Smooth muscle cell of the brain vasculature (primary cell): ENCODE results near the gene BPIFB6.
"Not testable (repeated sequence)": the region's sequence is repeated elsewhere in the genome, so short reads cannot be mapped to it uniquely, and the experiment has no call there.

Experiments
- DNase-seq: peaks from one replicate; pipeline ENCODE4 v3.0.0-alpha.2; 2012; ENCODE audit warnings: low read depth, low spot score

BPIFB6 gene

DNA sequence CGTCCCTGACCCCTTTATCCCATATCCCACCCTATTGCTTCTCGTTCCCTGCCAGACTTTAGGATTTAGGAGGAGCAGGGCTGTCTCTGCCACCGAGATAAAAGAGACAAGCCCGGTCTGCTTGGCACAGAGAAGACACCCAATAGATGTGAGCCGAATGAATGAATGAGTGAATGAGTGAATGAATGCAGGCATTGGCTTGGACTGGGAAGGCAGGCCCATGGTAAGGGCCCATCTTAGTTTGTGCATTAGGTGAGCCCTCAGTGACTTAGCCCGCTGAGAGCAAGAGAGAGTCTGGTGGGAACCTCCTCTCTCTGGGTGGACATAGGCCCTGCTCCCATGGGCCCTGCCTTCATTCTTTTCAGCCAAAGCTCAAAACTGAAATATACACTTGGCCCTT is 879 bp upstream of the BPIFB6 start:
- no peak for DNase-seq

DNA sequence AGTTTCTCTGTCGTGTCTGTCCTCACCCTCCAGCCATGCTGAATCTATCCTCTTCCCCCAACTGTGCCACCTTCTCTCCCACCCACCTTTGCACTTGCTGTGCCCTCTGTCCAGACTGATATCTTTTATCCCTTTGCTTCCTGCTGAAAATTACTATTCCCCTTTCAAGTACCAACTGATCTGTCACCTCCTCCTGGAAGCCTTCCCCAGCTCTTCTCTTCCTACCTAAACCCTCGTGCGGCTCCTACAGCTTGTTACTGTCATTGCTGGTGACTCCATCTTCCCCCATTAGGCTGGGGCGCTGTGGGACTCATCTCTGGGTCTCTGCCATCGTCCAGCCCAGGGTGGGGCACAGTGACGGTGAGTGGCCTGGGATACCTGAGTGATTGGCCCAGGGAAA is 1.1 kb downstream of the BPIFB6 start:
- no peak for DNase-seq

DNA sequence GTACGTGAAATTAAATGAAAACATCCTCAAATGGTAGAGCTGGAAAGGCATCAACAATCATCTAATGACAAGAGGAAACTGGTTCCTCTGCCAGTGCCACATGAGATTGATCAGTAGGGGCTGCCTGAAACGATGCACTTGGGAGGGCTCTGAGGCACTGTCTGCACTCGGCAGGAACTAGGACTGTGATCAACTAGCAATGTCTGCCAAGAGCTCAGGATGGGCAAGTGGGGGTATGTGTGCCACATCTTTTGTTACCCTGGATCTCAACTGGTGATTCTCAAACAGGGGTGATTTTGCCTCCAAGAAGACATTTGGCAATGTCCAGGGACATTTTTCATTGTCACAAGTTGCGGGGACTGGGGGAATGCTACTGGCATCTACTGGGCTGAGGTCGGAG is 1.9 kb downstream of the BPIFB6 start:
- no peak for DNase-seq

DNA sequence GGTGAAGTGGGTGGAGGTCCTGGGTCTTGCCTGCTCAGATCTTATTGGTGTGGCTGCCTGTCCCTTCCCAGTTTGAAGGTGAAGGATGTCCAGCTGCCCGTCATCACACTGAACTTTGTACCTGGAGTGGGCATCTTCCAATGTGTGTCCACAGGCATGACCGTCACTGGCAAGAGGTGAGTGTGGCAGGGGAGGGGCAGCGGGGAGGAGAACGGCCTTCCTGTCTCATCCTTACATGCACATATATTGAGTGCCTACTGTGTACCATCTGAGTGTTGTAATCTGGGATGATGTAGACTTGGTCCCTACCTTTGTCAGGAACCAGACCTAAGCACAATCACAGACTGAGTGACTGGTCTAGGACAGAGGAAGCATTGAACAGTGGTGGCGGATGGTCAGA is 2.7 kb downstream of the BPIFB6 start:
- no peak for DNase-seq

DNA sequence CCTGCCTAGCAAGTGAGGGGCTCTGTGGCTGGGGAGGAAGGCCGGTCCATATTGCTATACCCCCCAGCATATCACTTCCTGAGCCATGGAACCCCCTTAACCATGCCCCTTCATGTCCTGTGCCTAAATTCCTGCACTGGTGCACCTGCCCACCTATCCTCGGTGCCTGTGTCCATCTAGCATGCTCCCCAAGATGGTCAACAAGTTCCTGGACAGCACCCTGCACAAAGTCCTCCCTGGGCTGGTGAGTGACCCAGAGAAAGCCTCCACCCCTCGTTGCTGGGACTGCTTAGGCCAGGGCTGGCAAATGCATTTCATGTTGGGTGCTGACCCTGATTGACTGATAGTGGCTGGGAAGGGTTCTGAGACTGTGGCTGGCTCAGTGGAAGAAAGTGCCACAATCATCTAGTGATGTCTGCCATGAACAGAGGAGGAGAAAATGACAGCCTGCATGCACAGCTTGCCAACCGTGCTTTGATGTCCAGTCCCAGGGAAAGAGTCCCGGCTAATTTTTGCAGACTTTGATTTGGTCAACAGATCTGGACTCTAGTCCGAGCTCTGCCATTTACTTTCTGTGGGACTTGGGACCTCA is 3.5 kb downstream of the BPIFB6 start:
- DNase-seq = no peak

DNA sequence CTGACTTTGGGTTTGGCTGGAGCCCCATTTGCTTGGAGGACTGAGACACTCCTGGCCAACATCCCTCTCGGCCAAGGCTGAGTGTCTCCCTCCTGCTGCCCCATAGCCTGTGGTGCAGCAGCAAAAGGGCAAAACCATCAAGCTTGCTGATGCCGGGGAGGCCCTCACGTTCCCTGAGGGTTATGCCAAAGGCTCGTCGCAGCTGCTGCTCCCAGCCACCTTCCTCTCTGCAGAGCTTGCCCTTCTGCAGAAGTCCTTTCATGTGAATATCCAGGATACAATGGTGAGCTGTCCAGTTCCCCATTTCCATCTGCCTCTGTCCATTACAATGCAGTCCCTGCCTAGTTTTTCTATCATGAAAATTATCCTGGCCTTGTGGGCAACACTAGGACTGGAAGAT is 6.0 kb downstream of the BPIFB6 start:
- no peak for DNase-seq

DNA sequence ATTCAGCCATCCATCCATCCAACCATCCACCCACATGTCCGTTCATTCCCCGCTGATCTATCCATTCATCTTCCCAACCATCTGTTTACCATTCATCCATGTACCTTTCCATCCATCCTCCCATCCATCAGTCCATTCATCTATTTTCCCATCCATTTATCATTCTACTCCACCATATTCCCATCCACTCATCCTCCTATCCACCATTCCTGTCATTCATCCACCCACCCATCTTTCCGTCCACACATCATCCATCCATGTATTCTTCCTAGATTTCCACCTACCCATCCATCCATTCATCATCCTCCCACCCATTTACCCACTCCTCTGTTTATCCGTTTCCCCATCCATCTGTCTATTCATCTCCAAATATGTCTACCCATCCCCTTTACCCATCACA is 6.8 kb downstream of the BPIFB6 start:
- DNase-seq = no peak

DNA sequence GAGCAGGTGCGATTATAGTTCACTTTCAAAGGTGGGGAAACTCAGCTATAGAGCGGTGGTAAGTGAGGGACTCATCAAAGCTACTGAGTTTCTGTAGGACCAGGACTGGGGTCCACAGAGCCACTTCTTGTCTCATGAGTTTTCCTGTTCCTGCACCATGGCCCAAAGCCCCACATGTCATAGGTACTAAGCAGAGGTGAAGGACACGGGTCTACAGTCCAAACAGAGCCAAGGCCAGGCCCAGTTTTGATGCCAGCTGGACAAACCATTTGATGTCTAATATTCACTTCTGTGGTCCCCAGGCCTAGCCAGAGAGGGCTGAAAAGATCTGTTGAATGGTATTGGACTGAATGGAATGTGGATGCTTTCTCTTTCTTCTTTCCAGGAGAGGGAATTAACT is 11.0 kb downstream of the BPIFB6 start:
- no peak for DNase-seq

DNA sequence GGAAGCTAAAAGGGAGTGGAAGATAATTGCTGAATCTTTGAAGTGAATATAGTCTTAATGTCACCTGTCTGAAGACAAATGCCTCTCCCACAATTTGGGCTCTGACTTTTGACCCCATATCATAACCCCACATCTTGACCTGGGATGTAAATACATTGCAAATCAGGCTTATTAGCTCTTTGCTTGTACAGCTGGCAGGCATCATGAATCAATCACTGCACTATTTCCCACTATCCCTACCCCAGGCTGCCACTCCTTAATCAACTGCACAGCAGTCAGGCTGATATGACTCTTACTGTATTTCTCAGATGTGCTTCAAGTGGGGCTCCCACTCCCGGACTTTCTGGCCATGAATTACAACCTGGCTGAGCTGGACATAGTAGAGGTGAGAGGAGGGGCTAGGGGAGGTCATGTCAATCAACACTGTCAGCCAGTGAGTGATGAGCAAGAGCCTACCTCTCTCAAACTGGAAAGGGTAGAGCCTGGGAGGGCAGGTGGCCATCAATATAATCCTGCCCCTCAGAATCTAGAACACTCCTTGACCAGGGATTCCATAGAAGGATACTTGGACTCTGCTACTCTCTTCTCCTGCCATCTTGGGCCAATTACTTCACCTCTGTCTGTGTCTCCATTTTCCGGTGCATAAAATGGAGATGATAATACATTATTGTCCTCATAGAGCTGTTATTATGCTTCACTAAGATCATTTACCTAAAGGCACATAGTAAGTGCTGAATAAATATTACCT is 11.7 kb downstream of the BPIFB6 start:
- no peak for DNase-seq

DNA sequence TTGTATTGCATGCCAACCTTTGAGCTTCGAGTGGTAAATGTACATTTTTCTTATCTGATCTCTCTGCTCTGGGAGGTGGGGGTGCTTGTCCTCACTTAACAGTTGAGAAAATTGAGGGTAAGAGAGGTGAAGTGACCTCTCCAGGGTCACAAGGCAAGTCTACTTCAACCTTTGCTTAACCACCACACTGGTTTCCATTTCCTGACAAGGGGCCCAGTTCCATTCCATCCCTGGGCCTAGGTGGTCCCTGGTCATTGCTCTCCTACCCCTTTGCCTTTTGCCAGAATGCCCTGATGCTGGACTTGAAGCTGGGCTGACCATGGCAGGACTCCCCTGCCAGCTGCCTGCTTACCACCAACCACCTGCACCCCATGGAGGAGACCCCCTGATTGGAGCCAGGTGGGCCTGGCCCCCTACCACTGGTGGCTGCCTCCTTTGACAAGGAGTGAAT is 12.3 kb downstream of the BPIFB6 start:
- DNase-seq = no peak

DNA sequence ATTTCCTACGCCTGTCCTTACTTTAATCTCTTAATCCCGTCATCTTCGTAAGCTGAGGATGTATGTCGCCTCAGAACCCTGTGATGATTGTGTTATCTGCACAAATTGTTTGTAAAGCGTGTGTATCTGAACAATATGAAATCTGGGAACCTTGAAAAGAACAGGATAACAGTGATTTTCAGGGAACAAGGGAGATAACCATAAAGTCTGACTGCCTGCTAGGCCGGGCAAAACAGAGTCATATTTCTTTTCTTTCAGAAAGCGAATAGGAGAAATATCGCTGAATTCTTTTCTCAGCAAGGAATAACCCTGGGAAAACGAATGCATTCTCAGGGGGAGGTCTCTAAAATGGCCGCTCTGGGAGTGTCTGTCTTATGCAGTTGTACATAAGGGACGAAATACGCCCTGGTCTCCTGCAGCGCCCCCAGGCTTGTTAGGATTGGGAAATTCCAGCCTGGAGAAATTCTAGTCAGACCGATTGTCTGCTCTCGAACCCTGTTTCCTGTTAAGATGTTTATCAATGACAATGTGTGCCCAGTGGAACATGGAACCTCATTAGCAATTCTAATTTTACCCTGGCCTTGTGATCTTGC is 13.8 kb downstream of the BPIFB6 start:
- not testable (repeated sequence) for DNase-seq

DNA sequence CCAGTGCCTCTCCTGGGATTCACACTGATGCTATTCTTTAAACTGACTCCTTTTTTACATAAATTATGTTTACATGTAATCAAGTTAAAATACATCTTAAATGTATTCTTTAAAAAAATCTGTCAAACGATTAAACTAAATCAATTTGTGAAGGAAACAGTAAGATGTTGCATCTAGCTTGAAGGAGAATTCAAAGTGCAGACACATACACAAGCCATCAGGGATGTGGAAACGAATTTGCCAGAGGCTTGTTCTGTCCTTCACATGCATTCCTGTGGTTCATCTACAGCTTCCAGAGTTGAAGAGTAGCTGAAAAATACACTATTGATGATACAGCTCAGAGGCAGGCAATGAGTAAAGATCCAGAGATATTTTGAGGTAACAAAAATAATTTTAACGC is 15.0 kb downstream of the BPIFB6 start:
- no peak for DNase-seq

DNA sequence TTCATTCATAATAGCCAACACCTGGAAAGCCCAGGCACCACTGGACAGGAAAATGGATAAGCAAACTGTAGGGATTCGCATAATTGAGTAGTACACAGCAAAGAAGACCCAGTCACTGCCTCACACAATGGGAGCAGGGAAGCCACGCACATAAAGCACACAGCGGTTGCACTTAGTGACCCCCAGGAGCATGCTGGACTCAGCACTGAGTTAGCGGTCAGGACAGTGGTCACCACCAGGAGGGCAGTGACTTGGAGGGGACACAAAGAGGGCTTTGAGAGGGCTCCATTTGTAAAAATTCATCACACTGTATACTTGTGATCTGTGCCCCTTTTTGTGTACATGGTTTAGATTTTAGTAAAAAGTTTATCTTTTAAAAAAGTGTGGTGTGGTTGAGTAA is 19.9 kb downstream of the BPIFB6 start:
- no peak for DNase-seq

DNA sequence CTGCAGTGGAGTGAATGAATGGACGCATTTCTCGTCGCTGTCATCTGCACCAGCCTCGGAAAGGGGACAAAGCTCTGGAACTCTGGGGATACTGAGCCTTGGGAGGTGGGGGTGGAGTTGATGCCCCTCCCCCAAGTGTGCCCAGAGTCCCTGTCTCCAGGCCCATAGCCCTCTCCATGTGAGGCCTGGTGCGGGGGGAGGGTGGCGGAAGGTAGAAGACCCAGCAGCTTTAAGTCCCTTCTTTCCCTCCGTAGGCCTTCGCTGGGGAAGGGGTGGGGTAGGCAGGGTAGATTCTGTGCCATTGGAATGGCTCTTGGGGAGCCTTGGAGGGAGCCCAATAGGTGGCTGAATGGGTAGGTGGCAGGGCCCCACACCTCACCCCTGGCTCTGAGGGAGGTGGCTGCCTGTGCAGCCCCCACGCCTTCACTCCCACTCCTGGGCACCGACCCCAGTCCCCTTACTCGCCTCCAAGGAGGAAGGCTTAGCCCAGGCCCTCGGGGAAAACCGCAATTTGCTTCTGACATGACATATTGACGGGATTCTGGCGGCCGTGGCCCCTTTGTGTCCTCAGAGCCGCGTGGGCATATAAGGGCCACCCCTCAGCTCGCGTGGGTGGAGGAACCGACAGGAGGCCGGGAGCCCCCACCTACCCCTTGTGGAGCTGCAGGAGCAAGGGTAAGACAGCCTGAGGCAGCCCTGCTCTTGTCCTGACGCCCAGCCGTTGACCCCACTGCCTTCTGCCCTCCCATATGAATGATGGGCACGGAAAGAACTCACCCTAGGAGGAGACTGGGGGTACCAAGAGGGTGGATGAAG is 22.1 kb downstream of the BPIFB6 start, which contains the start of gene BPIFB3:
Gene BPIFB3 (plus strand): TSS at position 613 of the 816 bp plus-strand sequence. CDS start 1,533 bp downstream, outside the sequence.
- DNase-seq = no peak

DNA sequence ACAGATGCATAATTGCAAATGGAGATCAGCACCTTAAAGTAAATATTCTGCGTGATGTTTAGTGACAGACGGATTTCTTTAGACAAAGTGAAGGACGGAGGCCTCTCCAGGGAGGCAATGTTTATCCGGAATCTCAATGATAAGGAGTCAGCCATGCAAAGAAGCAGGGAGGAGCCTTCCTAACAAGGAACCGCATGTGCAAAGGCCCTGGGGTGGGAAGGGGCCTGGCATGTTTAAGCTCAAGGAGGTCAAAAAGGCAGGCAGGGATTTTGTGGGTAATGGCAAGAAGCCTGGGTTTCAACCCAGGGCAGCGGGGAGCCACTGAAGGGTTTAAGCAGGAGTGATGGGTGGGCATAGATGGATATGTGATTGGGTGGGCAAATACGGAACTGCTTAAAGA is 22.9 kb downstream of the BPIFB6 start:
- DNase-seq = no peak

DNA sequence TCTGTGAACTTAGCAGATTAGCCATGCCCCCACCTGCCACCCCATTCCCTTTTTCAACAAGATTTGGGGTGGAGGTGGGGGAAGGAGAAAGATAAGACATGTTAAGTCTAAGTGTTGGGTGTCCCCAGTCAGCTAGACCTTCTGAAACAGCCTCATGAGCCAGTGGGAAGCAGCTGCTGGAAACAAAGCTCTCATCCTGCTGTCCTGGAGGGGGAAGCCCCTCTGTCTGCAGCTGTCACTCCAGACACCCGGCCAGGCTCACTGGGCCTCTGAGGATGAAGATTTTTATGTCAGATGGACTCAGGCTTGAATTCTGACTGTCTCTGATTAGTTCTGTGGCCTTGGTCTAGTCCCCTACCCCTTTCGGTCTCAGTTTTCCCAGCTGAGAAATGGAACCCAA is 23.3 kb downstream of the BPIFB6 start:
- DNase-seq = no peak

DNA sequence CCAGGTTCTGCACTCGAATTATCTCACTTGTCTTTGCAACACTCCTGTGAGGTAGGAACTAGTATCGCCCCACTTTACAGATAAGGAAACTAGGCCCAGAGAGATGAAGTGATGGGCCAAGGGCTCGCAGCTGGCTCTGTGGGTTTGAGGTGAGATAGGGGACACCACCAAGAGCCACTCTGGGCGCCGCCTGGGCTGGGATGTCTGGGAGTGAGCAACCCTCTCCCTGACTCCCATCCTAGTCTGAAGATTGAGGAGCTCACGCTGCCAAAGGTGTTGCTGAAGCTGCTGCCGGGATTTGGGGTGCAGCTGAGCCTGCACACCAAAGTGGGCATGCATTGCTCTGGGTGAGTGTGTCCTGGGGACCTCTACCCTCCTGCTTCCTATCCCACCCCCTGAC is 27.7 kb downstream of the BPIFB6 start:
- DNase-seq = no peak

DNA sequence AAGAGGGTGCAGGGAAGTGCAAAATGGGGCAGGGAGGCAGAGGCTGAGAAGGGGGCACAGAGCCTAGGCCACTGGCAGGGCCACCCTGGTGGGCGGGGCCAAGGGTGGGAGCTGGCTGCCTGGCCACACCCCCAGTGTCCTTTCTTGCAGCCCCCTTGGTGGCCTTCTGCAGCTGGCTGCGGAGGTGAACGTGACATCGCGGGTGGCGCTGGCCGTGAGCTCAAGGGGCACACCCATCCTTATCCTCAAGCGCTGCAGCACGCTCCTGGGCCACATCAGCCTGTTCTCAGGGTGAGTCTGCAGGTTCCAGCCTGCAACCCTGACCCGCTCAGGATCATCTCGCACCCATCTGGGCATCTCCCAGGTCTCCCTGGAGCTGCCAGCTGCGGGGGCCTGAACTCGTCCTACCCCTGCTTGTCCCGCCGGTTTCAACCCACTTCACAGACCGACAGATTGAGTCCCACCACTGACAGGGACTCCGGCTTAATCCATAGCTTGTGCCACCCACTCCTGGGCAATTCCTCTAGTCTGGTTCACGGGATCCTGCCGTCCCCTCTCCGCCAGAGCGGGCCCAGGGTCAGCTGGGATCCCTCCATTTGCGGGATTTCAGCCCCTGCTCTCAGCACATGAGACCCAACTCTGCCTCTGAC is 28.4 kb downstream of the BPIFB6 start:
- no peak for DNase-seq

DNA sequence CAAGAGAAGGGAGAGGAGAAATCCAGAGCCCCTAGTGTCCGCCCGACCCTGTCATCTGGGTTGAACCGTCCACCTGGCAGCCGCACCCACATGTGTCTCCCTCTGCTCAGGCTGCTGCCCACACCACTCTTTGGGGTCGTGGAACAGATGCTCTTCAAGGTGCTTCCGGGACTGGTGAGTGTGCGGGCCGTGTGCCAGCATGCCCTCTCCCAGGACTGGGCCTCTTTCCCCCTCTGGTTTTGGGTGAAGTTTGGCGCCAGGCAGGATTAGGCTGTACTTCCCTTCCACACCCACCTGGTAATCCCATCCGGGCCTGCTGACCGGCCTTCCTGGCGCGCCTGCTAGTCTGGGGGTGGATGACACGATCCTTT is 30.2 kb downstream of the BPIFB6 start:
- no peak for DNase-seq

DNA sequence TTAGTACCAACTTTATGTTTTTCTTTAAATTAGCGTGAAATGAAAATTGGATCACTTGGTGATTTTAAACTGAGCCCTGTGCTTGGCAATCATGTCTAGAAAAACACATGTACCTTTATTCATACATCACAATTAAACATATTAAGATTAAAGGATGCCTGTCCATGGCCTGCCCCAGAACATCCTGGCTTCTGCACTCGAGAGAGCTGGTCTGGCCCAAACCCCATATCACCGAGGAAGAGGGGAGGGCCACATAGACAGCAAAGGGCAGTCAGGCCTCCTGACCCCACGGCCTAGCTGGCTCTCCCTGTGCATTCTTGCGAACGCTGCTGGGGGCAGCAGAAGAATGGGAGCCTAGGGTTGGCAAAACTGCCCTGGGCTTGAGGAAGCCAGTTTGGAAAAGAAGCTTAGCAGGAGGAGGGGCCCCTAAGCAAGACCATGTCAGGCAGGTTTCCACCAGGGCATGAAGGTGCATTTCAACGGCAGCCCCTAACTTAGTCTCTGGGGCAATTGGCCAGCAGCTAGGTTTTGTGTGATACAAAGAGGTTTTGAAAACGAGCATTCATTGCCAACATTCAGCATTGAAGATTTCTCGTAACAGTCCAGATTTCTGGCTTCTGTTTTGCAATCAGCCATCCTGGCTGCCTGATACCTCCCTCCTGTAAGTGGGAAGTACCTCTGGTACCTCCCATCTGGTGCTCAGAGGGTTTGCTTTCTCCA is 30.8 kb downstream of the BPIFB6 start:
- no peak for DNase-seq

DNA sequence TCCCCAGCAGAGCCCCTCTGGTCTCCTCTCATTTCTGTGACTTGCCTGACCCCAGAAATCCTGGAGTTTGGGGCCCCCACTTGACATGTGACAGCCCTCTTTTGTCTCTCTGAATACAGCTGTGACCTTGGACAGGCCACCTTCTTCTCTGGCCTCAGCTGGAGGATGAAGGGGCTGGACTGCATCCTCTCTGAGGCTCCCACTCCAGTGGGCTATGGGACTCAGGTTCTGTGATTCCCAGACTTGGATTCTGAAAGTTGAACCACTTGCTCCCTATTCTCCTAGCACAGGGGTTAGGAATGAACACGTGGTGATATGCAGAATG is 31.3 kb downstream of the BPIFB6 start:
- no peak for DNase-seq
